HG03064 (cell line): Measurements from ENCODE around the gene SDCBP2.

Experiments
- ATAC-seq: cut with Tn5 transposase; IDR thresholded peaks from one replicate; pipeline ENCODE4 v1.9.1; 2021; ENCODE audit warnings: low read depth; ENCODE audit not compliant: unreplicated experiment

SDCBP2 gene

GRCh38 chr20:1299522-1299921 lies 29.4 kb downstream of the SDCBP2 start:
- ATAC-seq: no peak

DNA sequence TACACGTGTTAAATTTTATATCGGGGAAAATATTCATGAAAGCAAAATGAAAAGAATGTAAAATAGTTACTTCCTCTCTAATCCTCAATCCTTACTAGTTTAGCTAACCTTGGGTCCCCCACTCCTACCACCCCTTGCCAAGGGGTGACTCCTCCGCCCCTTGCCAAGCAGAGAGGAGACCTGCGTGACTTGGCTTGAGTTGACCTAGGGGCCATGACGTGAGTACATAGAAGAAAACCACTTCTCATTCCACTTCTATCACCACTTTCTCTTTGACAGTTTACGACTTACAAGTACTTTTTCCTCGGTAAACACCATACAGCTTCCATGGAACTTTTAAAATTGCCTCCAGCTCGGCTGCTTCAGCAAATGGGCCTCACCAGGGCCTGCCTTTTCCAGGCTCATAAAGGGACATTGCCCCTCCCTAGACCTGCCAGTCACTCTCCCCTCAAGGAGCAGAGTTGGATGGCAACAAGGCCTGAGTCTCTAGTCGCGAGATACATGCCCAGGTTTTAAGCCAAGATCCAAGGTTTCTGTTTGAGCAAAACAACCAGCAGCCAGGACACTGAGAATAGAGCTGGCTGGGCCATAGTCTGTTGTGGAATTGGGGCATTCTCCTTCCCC lies 29.9 kb downstream of the SDCBP2 start:
- ATAC-seq: no peak

- no peak for ATAC-seq
Measured at GRCh38 chr20:1298166-1298565, 30.8 kb downstream of the SDCBP2 start.

- no peak for ATAC-seq
Measured at GRCh38 chr20:1297486-1297885, 31.5 kb downstream of the SDCBP2 start.

DNA sequence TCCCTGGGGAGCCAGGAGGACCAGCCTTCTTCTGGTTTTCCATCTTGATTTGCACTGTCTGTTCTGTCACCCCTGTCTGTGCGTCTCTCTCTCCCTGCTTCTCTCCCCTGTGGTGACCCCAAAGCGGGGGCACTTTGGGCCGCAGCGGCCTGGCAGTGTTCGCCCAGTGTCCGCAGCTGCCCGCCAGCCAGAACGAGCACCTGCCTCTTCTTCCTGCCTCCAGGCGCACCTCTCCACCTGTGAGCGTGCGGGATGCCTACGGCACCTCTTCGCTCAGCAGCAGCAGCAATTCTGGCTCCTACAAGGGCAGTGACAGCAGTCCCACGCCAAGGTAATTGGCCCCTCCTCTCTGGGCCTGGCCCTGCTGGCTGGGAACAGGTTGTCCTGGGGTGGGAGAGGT lies 32.0 kb downstream of the SDCBP2 start:
- no peak for ATAC-seq

DNA sequence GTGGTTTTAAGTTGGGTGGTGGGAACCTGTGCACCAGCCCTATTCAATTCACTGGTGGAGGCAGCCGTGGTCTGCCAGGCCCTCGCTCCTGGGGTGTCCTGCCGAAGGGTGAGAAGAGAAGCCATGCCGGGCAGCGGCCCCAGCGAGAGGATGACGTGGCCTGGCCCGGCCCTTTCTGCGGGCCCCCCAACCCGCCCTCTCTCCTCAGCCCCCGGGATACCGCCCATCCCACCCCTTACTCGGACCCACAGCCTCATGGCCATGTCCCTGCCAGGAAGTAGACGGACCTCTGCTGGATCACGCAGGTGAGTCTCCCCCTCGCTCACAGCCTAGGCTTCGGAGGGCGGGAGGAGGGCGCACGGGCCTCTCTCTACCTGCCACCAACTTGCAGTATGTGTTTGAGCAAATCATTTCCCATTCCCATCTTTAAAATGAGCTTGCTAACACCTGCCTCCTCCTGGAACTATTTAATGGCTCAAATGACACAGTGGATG lies 32.8 kb downstream of the SDCBP2 start:
- ATAC-seq: no peak

DNA sequence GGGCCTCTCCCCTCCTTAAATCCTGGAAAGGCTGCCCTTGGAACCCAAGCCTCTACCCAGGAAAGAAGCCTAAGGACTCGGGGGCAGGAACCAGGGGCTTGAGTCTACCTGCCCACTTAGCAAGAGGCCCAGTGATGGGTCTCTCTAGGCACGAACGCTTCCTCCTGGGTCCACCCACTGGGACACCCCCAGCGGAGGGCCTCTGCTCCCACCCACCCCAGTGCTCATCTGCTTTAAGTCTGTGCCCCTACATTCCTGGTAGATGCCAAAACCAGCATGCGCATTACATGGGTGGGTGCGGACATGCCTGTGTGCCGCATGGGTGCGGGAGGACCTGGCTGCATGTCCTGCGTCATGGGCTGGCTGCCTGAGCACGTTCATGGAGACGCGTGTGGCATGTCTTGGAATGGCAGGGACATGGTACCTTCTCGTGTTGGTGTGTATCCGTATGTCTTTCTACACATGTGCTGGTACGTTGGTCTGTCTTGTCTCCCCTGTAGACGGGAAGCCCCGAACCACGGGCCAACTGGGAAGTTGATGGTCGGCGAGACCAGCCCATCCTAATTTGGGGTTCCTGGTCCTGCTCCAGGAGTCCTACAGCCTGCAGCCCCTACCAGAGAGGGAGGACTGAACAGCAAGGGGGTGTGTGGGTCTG lies 33.5 kb downstream of the SDCBP2 start:
- ATAC-seq: no peak

DNA sequence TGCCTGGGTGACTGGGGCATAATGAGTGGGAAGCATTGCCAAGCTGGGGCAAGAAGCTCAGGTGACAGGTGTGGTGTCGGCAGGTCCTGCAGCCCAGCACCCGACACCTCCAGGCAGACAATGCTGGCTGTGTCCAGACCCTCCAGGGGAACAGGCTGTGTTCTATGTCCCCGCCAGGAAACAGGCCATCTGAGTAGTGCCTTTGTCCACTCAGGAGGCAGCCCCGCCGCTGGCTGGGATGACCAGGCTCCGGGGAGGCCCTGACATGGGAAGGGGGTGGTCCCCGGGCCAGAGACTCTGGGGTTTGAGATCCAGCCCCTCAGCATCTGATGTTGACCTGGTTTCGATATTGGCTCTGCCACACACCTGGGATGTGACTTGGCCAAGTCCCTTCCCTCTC lies 34.4 kb downstream of the SDCBP2 start:
- no peak for ATAC-seq

GRCh38 chr20:1293641-1294379 lies 35.1 kb downstream of the SDCBP2 start:
- no peak for ATAC-seq

- ATAC-seq: no peak
Measured at GRCh38 chr20:1292620-1293019, 36.3 kb downstream of the SDCBP2 start.

DNA sequence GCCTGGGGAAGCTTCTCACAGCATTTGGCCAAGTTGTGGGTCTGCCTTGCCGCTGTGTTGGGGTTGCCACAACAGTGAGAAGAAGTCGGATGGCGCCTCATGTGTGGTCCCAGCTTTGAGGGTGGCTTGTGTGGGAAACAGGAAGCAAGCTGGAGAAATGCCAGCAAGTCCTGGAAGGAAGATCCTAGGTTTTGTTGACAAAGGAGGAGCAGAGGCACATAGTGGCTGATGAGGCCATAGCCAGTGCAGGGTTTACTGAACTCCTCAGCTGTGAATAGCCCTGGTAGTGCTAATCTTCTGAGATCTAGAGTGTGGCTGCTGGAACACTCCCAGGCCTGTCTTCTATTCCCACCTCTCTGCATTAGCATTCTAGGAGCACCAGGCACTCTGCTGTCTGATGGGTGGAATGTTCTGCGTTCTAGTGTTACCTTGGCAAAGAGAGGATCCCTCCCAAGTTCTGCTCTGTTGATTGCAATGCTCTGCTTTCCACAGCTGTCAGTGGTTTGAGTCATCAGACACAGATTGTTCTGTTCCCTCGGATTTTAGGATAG lies 37.7 kb downstream of the SDCBP2 start:
- ATAC-seq: no peak

GRCh38 chr20:1287787-1288569 lies 41.0 kb downstream of the SDCBP2 start:
- no peak for ATAC-seq

DNA sequence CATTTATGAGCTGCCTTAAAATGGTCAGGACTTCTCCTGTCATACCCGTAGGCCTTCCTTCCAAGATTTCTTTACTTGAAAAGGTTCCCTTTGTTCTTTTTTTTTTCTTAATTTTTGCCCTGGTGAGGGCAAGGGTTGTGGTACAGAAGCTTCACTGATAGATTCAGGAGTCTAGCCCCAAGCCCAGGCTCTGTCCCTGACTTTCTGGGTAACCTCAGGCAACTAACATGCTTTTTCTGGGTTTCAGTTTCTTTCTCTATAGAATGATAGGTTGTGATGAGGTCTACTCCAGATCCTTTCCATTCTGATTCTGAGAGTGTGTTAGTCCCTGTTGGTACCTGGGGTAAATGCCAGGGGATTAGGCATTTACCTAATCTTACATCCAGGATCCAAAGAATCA lies 41.6 kb downstream of the SDCBP2 start:
- no peak for ATAC-seq

GRCh38 chr20:1286267-1287024 lies 42.5 kb downstream of the SDCBP2 start:
- no peak for ATAC-seq

GRCh38 chr20:1283522-1284510 lies 45.1 kb downstream of the SDCBP2 start:
- no peak for ATAC-seq

DNA sequence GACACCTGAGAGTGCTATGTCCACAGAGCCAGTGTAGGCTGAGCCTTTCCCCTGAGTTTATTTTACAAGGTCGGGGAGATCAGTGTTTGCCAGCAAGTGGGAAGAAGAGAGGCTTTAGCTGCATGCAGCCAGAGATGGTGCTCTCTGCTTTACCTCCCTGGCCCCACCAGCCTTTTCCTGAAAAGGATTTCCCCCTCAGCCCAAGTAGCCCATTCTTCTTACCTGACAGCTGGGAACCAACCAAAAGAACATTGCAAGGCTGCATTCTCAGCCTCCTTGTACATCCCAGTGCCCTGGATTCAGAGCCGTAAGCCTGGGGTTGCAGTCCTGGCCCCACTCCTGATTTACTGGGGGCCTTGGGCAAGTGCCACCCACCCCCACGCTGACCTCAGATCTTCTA lies 46.0 kb downstream of the SDCBP2 start:
- no peak for ATAC-seq

DNA sequence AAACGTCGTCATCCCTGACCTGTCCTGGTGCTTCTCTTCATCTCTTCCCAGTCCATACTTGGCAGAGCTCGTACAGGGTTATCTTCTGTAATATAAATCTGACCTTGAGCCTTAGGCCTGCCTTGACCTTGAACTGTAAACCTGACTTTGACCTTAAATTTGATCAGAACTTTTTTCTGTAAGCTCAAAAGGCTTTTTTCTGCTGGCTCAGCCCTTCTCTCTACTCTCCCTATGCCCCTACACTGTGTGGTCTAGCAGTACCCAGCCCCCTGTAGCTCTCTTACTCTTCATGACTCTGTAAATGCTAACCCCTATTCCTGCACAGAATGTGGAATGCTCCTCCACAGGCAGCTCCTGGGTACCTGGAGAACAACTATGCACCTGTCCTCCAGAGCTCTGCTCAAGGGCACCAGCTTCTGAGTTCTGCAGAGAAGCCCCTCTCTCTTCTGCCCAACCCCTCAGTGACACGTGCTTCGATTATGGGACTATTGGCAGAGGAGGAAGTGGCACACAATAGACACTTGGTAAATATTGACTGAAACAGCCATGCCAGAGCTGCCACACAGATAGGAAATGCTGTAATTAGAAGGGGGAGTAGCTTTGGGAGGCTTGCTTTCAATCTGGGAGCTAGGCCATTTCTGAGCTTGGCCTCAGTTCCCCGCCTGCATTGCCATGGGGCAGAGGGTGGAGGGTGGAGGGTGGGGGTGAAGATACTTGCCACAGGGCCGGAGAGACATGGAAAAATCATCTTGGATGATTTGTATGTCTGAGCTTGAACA lies 47.5 kb downstream of the SDCBP2 start:
- ATAC-seq: no peak
